Fibroblast of villous mesenchyme (primary cell): ENCODE results near the gene HPS1. TPM values are rescaled to one million over a fixed set of nuclear protein-coding genes. Genes with fewer than 3 reads are reported as not detected.

Experiments used
- DNase-seq: peaks from one replicate; pipeline ENCODE4 v3.0.0-alpha.2; 2010; ENCODE audit warnings: low read depth
- H3K4me3 ChIP-seq: 2 replicates; pipeline ENCODE4 v1.5.1; 2011; ENCODE audit warnings: low read depth, mild to moderate bottlenecking, low read length
- CTCF ChIP-seq: IDR thresholded peaks from 2 replicates; pipeline ENCODE4 v1.5.1; 2012; ENCODE audit warnings: low read depth, mild to moderate bottlenecking, low read length; ENCODE audit not compliant: insufficient read depth
- total RNA-seq: library from RNA; depleted of rRNA; stranded (reverse); fragments of >200 nt; gene quantifications from 2 replicates; pipeline ENCODE4 v1.2.3, GENCODE V29; 2012

HPS1 gene
- total RNA-seq, 1 donor: 43.2 TPM

DNA sequence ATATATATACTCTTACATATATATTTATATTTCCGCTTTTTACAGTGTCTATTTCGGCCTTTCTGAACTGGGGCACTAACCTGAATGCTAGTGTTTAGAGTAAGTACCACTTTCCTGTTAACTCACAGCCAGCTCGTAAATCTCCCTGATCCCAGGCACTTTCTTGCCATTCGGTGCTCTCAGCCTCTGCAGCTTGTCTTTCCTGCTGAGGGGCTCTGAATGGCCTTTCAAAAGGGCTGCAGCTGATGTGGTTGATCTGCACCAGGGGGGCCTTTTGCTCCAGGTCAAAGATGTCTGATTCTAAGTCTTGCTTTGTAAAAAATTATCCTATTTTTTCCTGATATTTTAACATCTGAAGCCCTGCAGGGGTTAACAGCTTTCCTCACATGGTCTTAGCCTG lies 25.5 kb upstream of the HPS1 start:
- DNase-seq: no peak
- H3K4me3 ChIP-seq: no peak overlapping the region
- TF ChIP-seq CTCF: no peak

DNA sequence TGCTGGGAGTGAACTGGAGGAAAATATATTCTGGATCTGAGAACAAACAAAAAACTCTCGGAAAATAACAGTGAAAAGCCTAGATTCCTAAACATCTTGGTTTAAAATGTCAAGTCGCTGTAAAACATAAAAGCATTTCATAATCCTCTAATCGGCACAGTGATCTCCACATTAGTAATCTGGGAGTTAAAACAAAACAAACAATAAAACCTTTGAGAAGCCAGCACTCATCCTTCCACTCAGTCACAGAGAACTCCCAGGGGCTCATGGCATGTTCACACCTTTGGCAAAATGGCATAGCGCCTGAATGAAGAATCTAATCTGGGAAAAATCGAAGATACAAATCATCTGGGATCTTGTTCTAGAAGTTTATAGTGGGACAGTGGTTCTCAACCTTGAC lies 24.1 kb upstream of the HPS1 start:
- H3K4me3 ChIP-seq: no peak overlapping the region
- peak; percentile 73 for DNase-seq
- no peak for TF ChIP-seq CTCF

DNA sequence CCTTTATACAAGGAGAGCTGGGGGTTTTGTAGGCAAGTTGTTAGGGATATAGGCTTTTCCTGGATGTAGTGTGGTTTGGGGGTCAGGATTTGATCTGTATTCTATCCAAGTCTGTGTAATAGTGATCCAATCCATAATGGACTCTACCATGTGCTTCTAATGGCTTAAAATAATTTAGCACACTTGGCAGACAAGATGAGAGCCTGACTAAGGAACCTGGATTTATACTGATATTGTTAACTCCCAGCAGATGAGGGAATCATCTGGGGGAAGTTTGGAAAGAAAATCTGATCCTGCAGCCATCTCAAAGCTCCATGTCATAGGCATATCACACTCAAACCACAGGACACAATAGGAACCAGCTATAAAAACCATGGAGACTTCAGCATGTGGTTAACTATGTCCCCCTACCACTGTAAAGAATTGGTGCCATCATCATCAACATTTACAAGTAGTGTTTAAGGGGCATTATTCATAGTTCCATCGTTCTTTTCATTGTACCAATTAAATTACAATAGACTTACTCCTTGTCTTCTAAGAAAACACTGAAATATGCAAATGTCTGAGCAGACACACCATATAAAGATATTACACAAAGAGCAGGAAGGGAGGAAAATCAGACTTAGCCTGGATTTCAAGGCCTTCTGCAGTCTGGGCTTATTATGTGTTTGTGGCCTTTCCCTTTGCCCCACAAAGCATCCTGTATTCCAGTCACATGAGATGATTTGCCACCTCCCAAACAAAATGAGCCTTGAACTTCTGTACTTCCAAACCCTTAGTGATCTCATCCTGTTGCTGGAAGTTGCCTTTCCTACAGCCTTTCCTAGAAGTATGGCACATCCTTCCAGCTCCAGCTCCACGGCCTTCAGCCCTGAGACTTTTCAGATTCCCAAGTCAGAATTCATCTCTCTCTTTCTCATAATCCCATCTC lies 22.5 kb upstream of the HPS1 start:
- TF ChIP-seq CTCF: no peak
- no peak for DNase-seq
- no peak overlapping the region for H3K4me3 ChIP-seq

- DNase-seq: peak; percentile 86
- TF ChIP-seq CTCF: peak; percentile 86
- peak overlapping the region; percentile 51 for H3K4me3 ChIP-seq
Measured at GRCh38 chr10:98467506-98468318, 21.0 kb upstream of the HPS1 start.

DNA sequence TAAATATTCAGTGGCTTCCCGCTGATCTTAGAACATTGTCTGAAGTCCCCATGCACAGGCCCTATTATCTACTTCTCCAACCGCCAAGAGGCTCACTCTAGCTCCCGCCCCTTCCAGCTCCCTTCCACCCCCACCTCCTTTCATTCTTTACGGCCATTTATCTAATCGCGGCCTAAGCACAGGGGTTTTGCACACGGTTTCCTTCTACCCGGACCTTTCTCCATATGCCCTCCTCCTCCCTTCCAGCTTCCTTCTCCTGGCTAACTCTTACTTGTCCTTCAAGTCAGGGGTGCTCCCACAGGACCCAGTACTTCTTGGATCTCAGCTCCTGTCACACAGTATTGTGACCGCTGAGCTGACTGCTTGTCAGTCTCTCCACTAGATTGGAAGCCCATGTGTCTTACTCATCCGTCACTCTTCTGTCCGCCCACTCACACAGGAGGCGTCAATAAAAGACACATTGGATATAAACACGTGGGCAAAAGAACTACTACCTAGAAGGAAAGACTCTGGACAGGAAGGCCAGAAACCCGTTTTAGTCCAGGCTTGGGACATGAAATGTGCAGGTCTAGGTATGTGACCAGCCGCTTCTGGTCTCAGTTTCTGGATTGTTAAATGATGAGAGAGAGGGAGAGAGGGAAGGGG lies 20.2 kb upstream of the HPS1 start:
- DNase-seq: no peak
- H3K4me3 ChIP-seq: no peak overlapping the region
- no peak for TF ChIP-seq CTCF

DNA sequence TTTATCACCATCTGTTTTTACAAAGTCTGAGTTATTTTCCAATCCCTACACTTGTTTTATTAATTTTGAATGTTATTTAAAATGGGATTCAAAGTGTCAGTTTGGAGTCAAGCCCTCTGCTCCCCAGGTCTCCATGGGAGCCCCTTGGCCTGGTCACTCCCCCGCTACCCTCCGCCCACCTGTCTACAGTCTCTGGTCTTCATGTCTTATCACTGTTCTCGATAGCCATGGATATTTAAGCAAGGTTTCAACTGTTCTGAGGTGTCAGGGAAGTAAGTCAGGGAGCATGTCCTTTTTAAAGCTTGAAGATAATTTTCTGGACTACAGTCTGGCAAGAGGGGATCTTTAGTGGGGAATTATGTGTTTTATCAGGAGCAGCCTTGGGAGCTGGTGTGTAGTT lies 19.1 kb upstream of the HPS1 start:
- DNase-seq: no peak
- TF ChIP-seq CTCF: no peak
- H3K4me3 ChIP-seq: no peak overlapping the region
